Measurements from ENCODE around the gene ZNF416. TPM values are rescaled to one million over a fixed set of nuclear protein-coding genes. Genes with fewer than 3 reads are reported as not detected.

The ZNF416 gene
- polyA plus RNA-seq, 2 of the 4 experiments (the other 2 are of a cell fraction) = 3.5 to 4.7 TPM

DNA sequence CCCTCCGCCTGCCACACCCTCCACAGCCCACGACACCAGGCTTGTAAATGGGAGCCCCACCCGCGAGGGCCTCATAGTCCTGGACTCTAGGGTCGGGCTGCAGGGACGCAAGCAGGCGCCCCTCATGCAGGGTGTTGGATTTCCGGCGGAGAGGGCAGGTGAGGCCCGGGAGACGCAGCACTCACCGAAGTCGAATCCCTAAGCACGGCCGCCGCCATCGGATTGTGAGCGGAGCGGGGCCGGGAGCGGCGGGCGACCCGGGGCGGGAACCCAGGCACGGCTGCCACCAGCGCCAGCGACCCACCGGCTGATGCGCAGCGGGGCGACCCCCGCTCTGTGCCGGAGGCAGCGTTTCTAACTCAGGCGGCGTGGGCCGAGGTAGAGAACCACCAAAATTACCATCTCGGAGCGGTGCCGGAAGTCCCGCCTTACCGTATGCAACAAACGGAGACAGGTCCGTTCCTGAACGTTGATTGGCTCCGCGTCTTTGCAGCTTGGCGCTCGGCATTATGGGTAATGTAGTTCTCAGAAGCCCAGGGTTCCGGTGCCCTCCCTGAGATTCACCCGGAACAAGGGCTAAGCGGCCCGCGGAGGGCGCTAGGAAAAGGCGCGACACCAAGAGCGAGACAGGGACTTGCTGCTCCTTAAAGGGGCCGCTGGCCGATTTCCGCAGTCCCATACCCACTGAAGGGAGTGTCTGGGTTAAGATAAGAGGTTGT lies at the start of gene ZNF416 (continued):
- TF ChIP-seq NPAS2 (CRISPR knock-in tag; IDR thresholded peaks at IDR 0.05; ENCODE audit: borderline replicate concordance) (no peak), CHD4 (IDR thresholded peaks at IDR 0.05; ENCODE audit: borderline replicate concordance) (no peak), SMC3 (IDR thresholded peaks at IDR 0.05) (peak; percentile 40; the same call in 1 of the 3 replicates), HEYL (CRISPR knock-in tag; IDR thresholded peaks at IDR 0.05) (no peak), EP300 (IDR thresholded peaks at IDR 0.05) (no peak), JUN (IDR thresholded peaks at IDR 0.05) (peak in 1 of 2 experiments; percentile 57; a peak in 1 of 5 replicates), KDM5A (IDR thresholded peaks at IDR 0.05) (no peak), ZFP36 (IDR thresholded peaks at IDR 0.05; ENCODE audit: borderline replicate concordance, partially characterized antibody) (no peak), ZC3H11A (IDR thresholded peaks at IDR 0.05) (no peak), ZNF302 (CRISPR knock-in tag; IDR thresholded peaks at IDR 0.05) (no peak), MAFK (IDR thresholded peaks at IDR 0.05; ENCODE audit: partially characterized antibody) (no peak), RCOR1 (IDR thresholded peaks at IDR 0.05; ENCODE audit: low read depth, low read length) (no peak), HDAC2 (IDR thresholded peaks at IDR 0.05) (no peak), MYC (IDR thresholded peaks at IDR 0.05; ENCODE audit: borderline replicate concordance, low read length) (no peak)
- TF ChIP-seq, protein P1, sequence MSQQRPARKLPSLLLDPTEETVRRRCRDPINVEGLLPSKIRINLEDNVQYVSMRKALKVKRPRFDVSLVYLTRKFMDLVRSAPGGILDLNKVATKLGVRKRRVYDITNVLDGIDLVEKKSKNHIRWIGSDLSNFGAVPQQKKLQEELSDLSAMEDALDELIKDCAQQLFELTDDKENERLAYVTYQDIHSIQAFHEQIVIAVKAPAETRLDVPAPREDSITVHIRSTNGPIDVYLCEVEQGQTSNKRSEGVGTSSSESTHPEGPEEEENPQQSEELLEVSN (IDR thresholded peaks at IDR 0.05; ENCODE audit: borderline replicate concordance, low read depth) = peak; percentile 88
- TF ChIP-seq, protein P2, sequence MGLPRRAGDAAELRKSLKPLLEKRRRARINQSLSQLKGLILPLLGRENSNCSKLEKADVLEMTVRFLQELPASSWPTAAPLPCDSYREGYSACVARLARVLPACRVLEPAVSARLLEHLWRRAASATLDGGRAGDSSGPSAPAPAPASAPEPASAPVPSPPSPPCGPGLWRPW (IDR thresholded peaks at IDR 0.05) = no peak

DNA sequence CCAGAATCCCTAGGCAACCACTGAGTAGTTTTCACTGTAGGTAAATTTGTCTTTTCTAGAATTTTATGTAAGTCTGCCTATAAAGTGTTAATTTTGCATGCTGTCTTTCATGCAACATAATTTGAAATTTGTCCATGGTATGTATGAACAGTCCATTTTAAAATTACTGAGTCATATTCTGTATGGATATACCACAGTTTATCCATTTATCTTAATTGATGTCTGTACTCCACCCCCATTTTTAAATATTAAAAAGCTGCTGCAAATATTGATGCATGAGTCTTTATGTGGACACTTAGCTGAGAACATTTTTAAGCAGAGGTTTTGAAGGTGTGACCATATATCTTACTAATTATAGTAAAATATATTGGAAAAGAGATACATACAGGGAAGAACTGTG lies 44.4 kb upstream of the ZNF416 start:
- H3K4me3 ChIP-seq = no peak overlapping the region
- no peak for ATAC-seq
- H3K4me1 ChIP-seq = no peaks in the 10 kb centered on the region
- CTCF ChIA-PET = no interaction called here
- DNase-seq (ENCODE audit: low read depth in 1 of 2, low spot score in 1 of 2) = no peak
- TF ChIP-seq, protein P3, sequence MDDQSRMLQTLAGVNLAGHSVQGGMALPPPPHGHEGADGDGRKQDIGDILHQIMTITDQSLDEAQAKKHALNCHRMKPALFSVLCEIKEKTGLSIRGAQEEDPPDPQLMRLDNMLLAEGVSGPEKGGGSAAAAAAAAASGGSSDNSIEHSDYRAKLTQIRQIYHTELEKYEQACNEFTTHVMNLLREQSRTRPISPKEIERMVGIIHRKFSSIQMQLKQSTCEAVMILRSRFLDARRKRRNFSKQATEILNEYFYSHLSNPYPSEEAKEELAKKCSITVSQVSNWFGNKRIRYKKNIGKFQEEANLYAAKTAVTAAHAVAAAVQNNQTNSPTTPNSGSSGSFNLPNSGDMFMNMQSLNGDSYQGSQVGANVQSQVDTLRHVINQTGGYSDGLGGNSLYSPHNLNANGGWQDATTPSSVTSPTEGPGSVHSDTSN (IDR thresholded peaks at IDR 0.05) = no peak
- no peak for TF ChIP-seq RCOR1 (IDR thresholded peaks at IDR 0.05; ENCODE audit: low read depth, low read length)
- TF ChIP-seq, protein P2 (IDR thresholded peaks at IDR 0.05) = no peak
- TF ChIP-seq ZNF302 (CRISPR knock-in tag; IDR thresholded peaks at IDR 0.05) = no peak
- TF ChIP-seq HOXA7 (CRISPR knock-in tag; IDR thresholded peaks at IDR 0.05) = no peak
- no peak for TF ChIP-seq FOSL2 (IDR thresholded peaks at IDR 0.05)
- no peak for TF ChIP-seq FOSL2 (CRISPR knock-in tag; IDR thresholded peaks at IDR 0.05)
- no peak for TF ChIP-seq EHMT2 (IDR thresholded peaks at IDR 0.05; ENCODE audit: low read depth)
- POLR2A ChIA-PET = no interaction called here
- no peak overlapping the region for H3K27ac ChIP-seq
- H3K9me3 ChIP-seq = peaks cover 99% of the 10 kb centered on the region
- no peak for FAIRE-seq
- H3K4me2 ChIP-seq = no peak overlapping the region

DNA sequence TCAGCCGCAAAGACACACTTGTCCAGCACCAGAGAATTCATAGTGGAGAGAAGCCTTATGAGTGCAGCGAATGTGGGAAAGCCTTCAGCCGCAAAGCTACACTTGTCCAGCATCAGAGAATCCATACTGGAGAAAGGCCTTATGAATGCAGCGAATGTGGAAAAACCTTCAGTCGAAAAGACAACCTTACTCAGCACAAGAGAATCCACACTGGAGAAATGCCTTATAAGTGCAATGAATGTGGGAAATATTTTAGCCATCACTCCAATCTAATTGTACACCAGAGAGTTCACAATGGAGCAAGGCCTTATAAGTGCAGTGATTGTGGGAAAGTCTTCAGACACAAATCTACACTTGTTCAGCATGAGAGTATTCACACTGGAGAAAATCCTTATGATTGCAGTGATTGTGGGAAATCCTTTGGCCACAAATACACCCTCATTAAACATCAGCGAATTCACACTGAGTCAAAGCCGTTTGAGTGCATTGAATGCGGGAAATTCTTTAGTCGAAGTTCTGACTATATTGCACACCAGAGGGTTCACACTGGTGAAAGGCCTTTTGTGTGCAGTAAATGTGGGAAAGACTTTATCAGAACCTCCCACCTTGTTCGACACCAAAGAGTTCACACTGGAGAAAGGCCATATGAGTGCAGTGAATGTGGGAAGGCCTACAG lies 42.1 kb upstream of the ZNF416 start:
- Histone ChIP-seq H3K4me2 (no peak overlapping the region), H3K4me1 (no peaks in the 10 kb centered on the region), H3K4me3 (no peak overlapping the region), H3K27ac (no peak overlapping the region), H3K9me3 (peaks cover 100% of the 10 kb centered on the region)
- no peak for ATAC-seq
- peak in 1 of 2 experiments; percentile 67 for DNase-seq (ENCODE audit: low read depth in 1 of 2, low spot score in 1 of 2)
- no peak for FAIRE-seq
- ChIA-PET CTCF (interaction anchor here (0.6 to 1.7 kb wide), 2 partner anchors 63 to 323 kb away, joined by 3 to 4 read pairs; no protein-coding TSS in a partner anchor), POLR2A (no interaction called here)
- 95% methylated on average over 10 of the region's 10 CpGs for WGBS (ENCODE audit: missing lambda C conversion rate)
- TF ChIP-seq, protein P4, sequence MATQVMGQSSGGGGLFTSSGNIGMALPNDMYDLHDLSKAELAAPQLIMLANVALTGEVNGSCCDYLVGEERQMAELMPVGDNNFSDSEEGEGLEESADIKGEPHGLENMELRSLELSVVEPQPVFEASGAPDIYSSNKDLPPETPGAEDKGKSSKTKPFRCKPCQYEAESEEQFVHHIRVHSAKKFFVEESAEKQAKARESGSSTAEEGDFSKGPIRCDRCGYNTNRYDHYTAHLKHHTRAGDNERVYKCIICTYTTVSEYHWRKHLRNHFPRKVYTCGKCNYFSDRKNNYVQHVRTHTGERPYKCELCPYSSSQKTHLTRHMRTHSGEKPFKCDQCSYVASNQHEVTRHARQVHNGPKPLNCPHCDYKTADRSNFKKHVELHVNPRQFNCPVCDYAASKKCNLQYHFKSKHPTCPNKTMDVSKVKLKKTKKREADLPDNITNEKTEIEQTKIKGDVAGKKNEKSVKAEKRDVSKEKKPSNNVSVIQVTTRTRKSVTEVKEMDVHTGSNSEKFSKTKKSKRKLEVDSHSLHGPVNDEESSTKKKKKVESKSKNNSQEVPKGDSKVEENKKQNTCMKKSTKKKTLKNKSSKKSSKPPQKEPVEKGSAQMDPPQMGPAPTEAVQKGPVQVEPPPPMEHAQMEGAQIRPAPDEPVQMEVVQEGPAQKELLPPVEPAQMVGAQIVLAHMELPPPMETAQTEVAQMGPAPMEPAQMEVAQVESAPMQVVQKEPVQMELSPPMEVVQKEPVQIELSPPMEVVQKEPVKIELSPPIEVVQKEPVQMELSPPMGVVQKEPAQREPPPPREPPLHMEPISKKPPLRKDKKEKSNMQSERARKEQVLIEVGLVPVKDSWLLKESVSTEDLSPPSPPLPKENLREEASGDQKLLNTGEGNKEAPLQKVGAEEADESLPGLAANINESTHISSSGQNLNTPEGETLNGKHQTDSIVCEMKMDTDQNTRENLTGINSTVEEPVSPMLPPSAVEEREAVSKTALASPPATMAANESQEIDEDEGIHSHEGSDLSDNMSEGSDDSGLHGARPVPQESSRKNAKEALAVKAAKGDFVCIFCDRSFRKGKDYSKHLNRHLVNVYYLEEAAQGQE (IDR thresholded peaks at IDR 0.05) = no peak
- no peak for TF ChIP-seq HOXA7 (CRISPR knock-in tag; IDR thresholded peaks at IDR 0.05)
- TF ChIP-seq ZSCAN20 (CRISPR knock-in tag; IDR thresholded peaks at IDR 0.05) = no peak
- TF ChIP-seq NPAS2 (CRISPR knock-in tag; IDR thresholded peaks at IDR 0.05; ENCODE audit: borderline replicate concordance) = no peak
- no peak for TF ChIP-seq CHD4 (IDR thresholded peaks at IDR 0.05; ENCODE audit: borderline replicate concordance)
- TF ChIP-seq RAD21 (conservative IDR thresholded peaks at IDR 0.05 in 1 of 2, IDR thresholded peaks at IDR 0.05 in 1 of 2) = no peak
- no peak for TF ChIP-seq EHMT2 (IDR thresholded peaks at IDR 0.05; ENCODE audit: low read depth)
- TF ChIP-seq CEBPB (IDR thresholded peaks at IDR 0.05) = no peak
- TF ChIP-seq KDM5A (IDR thresholded peaks at IDR 0.05) = no peak
- no peak for TF ChIP-seq FOSB (CRISPR knock-in tag; IDR thresholded peaks at IDR 0.05)
- TF ChIP-seq BHLHE40 (IDR thresholded peaks at IDR 0.05; ENCODE audit: low read depth, low read length) = no peak
- TF ChIP-seq JUN (IDR thresholded peaks at IDR 0.05) = no peak
- no peak for TF ChIP-seq SMC3 (IDR thresholded peaks at IDR 0.05)

Measured in A549 (cell line).